ENCODE measurements around the gene TOP2B.

Gene TOP2B, protein sequence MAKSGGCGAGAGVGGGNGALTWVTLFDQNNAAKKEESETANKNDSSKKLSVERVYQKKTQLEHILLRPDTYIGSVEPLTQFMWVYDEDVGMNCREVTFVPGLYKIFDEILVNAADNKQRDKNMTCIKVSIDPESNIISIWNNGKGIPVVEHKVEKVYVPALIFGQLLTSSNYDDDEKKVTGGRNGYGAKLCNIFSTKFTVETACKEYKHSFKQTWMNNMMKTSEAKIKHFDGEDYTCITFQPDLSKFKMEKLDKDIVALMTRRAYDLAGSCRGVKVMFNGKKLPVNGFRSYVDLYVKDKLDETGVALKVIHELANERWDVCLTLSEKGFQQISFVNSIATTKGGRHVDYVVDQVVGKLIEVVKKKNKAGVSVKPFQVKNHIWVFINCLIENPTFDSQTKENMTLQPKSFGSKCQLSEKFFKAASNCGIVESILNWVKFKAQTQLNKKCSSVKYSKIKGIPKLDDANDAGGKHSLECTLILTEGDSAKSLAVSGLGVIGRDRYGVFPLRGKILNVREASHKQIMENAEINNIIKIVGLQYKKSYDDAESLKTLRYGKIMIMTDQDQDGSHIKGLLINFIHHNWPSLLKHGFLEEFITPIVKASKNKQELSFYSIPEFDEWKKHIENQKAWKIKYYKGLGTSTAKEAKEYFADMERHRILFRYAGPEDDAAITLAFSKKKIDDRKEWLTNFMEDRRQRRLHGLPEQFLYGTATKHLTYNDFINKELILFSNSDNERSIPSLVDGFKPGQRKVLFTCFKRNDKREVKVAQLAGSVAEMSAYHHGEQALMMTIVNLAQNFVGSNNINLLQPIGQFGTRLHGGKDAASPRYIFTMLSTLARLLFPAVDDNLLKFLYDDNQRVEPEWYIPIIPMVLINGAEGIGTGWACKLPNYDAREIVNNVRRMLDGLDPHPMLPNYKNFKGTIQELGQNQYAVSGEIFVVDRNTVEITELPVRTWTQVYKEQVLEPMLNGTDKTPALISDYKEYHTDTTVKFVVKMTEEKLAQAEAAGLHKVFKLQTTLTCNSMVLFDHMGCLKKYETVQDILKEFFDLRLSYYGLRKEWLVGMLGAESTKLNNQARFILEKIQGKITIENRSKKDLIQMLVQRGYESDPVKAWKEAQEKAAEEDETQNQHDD (N-terminal part only)

DNA sequence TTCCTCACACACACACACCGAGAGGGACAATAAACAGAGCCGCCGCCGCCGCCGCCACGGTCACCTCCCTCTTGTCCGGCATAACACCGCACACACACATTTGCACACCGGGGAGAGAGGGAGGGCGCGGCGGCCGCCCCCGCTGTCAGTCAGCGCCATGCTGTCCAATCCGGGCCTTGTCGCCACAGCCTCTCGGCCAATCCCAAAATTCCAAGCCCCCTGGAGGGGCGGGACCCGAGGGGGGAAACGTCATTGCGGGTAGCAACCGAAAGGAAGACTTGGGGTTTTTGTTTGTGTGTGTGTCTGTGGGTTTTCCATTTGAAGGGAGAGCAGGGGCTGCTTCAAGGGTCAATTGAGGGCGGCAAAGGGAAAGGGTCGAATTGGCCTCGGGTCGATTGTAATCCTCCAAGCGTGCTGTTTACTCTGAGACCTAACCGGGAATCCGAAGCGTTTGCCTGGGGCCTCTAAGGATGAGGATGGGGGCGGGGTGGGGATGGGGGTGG is at the start of gene TOP2B:
TSS of gene TOP2B (minus strand) at position 96 of the 503 bp plus-strand sequence. CDS start 610 bp downstream, outside the sequence.
- DNase-seq (ENCODE audit: low read depth in 2 of 2): peak; percentile 91 to 93

DNA sequence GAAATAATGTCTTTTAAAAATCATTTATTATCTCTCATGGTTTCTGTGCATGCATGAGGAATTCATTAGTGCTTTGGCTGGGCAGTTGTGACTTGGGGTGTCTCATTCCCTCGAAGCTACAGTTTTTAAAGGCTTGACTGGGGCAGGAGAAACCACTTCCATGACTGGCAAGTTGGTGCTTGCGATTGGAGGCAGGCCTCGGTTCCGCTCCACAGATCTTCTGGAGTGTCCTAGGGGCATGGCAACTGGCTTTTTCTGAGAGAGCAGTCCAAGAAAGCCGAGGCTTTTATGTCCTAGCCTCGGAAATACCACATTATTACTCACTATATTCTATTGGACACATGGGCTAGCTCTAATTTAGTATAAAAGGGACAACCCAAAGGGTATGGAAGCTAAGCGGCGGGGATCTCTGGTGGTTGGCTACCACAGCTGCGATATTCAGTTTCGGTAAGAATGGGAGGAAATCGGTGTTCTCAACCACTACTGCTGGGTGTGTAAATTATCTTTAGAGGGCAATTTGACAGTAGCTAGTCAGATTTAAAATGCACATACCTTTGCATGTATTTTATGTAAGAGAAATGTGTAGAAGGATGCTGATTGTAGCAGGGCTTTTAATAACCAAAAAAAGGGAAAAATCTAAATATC is 48.8 kb upstream of the TOP2B start:
- no peak for DNase-seq (ENCODE audit: low read depth in 2 of 2)

DNA sequence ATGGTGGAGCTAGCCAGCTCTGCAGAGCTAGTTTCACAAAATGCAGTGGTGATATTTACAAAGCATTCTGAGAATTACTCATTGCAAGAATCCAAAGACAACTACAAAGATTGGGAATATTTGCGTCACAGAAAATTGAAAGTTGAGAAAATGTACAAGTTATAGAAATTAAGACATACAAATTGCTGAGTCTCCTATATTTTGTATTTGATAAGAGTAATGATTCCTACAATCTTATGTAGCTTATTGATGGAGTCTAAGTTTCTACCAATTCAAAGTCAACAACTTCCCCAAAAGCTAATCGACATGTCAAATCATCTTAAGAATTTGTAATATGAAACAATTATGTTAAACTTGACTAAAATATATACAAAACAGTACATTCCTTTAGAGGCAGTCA is 46.4 kb upstream of the TOP2B start:
- no peak for DNase-seq (ENCODE audit: low read depth in 2 of 2)

DNA sequence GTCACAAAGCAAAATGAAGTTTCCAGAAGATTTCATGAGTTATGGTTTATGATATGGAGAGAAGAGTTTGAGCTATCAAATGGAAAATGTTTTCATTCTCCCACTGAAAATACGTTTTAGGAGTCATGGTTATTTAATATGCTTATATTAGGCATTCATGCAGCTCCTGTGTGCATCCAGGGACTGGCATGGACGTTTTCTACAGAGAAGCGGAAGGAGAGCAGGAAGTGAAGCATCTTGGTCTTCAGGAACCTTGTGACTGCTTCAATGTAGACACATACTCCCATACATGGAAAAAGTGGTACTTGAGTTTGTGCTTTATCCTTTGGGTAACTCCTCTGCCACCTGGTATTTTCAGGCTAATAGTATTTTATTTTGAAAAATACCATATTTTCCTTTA is 43.3 kb upstream of the TOP2B start:
- no peak for DNase-seq (ENCODE audit: low read depth in 2 of 2)

DNA sequence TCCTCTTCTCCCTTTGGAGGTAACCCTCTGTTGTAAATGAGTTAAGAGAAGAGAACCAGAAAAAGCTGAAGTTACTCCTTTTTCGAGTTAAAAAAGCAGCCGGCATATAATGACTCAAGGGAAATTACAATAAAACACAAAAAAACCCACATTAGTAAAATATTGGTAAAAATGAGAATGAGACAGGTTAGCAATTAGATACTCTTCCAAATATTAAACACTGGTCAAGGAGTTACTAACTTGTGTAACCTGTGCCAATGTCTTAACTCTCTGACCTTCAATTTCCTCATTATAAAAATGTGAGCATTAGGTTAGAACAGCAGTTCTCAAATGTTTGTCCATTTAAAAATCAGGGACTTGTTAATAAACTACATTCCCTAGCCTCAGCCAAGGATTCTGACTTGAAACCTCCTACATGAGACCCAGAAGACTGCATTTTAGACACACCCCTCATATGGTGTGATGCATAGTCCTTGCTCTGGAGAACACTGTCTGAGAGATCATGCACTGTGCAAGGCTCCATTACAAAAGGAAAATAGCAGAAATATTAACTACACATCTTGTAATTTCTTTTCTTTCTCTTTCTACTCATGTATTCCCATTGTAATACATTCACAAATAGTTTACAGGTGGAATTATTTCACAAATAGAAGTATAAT is 42.7 kb upstream of the TOP2B start:
- DNase-seq (ENCODE audit: low read depth in 2 of 2): no peak

DNA sequence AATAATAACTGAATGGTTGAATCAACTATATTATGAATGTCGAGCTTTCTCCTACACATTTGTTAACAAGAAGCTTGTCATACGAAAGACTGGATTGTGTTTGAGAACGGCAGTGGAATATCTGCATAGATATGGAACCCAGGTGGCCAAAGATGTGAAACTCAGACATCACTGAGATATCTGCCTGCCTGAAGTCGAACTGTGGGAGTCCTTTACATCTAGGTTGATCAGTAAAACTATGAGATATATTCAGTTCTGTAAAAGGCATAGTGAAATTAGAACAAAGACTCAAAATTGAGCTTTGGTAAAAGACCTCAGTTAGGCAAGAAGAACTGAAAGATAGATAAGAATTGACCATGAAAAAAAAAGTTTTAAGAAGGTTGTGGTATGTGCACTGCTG is 41.5 kb upstream of the TOP2B start:
- no peak for DNase-seq (ENCODE audit: low read depth in 2 of 2)

DNA sequence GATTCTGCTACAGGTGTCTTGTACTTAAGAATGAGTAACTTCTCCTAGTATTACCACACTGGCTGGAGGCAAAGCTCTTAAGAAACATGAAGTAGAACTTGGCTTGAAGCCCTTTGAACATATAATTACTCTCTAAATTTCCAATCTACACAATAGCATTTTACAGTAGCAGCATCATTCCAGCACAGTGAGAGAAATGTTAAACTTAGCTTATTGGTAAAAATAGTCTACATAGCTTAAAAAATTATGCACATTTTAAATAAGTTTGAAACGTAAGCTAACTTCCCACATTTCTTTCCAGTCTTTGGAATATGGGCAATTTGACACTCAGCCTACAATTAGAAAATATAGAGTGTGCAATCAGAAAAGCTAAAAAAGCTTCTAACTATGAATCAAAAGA is 32.8 kb upstream of the TOP2B start:
- no peak for DNase-seq (ENCODE audit: low read depth in 2 of 2)

DNA sequence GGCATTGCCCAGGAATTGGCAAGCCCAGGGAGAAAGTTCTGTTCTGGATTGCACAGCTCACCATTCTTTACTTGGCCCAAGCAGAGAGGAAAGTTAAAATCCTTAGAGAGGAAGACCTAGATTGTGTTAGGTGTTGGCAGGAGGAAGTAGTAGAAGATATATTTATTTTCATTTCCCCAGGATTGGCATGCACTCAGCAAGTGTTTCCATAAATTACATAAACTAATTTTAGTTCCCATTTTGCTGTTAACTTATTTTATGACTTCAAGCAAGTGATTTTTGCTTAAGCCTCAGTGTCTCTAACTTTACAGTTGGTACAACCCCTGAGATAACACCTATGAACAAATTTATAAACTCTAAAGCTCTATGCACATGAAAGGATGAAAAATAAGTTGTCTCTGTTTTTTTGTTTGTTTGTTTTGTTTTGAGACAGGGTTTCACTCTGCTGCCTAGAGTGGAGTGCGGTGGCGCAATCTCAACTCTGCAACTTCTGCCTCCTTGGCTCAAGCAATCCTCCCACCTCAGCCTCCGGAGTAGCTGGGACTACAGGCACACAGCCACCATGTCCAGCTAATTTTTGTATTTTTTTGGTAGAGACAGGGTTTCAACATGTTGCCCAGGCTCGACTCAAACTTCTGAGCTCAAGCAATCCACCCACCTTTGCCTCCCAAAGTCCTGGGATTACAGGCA is 31.2 kb upstream of the TOP2B start:
- no peak for DNase-seq (ENCODE audit: low read depth in 2 of 2)

DNA sequence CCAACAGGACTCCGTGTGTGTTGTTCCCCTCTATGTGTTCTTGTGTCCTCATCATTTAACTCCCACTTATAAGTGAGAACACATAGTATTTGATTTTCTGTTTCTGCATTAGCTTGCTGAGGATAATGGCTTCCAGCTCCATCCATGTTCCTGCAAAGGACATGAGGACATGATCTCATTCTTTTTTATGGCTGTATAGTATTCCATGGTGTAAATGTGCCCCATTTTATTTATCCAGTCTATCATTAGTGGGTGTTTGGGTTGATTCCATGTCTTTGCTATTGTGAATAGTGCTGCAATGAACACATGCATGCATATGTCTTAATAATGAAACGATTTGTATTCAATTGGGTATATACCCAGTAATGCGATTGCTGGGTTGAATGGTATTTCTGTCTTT is 28.5 kb upstream of the TOP2B start:
- DNase-seq (ENCODE audit: low read depth in 2 of 2): no peak

DNA sequence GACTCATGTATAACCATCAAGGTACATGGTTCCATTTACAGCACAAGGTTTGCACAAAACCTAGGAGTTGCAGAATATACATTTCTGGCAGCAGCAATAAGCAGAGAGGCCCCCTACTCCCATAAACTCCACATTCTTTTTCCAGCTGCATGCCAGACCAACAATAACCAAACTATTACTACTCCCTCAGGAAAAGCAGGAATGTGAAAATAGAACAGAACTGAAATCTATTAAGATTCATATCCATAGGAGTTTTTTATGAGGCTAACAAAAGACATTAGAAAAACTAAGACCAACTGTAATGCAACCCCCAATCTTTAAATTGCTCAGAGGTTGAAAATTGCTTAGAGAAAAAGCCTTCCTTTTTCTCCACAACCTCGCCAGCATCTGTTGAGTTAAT is 27.6 kb upstream of the TOP2B start:
- no peak for DNase-seq (ENCODE audit: low read depth in 2 of 2)

DNA sequence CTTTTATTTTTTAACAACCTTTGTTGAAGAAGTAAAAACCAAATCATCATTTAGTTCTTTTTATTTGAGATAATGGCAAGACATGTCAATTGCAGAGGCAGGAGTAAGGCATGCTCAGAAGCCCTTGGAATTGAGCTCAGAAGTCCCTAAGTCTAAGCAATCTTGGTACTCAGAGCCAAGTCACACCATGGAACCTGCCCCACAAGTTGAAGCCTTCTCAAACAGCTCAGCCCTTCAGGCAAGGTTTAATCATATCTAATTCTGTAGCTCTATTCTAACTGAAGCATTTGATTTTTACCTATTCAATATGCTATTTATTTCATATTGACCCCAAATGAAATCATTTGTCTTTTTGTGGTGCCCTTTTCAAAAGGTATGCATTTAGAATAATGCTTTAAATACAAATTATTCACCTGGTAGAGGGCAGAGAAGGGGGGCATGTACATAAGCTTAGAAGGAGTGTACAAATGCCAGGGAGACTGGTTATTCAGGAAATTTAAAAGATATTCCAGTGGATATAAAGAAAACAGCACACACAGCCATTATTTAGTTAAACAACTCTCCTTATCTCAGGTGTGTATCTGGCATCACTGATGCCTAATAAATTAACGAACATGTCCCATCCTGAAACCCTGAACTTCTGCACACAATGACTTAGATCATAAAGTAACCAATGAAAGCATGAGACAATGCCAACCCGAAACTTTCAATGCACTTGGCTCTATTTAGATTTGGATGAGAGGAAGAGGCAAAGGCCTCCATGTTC is 26.2 kb upstream of the TOP2B start:
- DNase-seq (ENCODE audit: low read depth in 2 of 2): no peak

DNA sequence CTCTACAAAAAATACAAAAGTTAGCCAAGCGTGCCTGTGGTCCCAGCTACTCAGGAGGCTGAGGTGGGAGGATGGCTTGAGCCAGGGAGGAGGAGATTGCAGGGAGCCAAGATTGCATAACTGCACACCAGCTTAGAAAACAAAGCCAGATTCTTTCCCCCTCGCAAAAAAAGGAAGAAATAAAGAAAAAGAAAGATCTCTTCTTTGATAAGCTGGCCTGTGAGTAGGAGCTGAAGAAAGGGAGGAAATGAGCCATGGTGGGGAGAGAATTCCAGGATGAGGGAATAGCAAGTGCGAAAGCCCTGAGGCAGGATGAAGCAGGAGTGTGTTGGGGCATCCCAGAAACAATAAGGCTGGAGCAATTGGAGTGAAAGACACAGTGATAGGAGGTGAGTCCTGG is 24.5 kb upstream of the TOP2B start:
- no peak for DNase-seq (ENCODE audit: low read depth in 2 of 2)

DNA sequence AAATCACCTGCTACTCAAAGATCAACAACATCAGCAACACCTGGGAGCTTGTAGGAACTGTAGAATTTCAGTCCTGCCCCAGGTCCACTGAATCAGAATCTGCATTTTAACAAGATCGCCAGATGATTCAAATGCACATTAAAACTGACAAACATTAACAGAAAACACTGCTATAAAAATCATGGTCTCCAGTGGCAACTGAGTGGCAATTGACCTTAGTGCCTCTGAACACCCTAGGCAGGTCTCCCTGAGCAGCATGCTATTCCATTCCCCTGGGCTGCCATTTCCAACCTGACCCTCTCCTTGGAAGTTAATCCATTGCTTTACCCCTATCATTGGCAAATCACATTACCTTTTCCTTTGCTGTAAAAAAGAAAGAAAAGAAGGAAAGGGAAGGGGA is 23.0 kb upstream of the TOP2B start:
- DNase-seq (ENCODE audit: low read depth in 2 of 2): no peak

DNA sequence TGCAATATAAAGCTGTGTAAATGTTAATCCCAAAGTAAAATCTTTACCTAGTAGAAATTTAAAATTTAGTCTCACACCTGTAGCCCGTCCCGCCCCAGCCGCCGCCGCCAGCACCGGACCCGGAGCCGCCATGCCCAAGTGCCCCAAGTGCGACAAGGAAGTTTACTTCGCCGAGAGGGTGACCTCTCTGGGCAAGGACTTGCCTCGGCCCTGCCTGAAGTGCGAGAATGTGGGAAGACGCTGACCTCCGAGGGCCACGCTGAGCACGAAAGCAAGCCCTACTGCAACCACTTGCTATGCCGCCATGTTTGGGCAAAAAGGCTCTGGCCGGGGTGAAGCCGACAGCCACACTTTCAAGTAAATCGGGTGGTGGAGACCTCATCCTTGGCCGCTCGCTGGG is 22.1 kb upstream of the TOP2B start:
- no peak for DNase-seq (ENCODE audit: low read depth in 2 of 2)

DNA sequence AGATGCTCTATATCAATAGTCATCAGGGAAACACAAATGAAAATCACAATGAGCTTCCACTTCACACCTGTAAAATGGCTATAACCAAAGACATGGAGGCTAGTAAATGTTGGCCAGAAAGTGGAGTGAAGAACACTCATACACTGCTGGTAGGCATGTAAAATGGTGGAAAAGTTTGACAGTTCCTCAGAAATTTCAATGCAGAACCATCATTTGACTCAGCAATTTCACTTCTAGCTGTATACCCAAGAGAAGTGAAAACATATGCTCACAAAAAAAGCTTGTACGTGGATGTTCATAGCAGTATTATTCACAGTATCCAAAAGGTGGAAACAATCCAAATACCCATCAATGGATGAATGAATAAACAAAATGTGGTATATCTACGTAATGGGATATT is 19.2 kb upstream of the TOP2B start:
- no peak for DNase-seq (ENCODE audit: low read depth in 2 of 2)

DNA sequence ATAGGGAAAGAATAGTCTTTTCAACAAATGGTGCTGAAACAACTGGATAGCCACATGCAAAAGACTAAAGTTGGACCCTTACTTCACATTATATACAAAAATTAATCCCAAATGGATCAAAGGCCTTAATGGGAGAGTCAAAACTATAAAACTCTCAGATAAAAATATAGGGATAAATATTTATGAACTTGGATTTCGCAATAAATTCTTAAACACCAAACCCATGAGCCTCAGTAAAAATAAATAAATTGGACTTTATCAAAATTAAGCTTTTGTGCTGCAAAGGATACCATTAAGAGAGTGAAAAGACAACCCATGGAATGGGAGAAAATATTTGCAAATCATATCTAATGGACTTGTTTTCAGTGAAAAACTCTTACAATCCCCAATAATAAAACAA is 18.7 kb upstream of the TOP2B start:
- no peak for DNase-seq (ENCODE audit: low read depth in 2 of 2)

DNA sequence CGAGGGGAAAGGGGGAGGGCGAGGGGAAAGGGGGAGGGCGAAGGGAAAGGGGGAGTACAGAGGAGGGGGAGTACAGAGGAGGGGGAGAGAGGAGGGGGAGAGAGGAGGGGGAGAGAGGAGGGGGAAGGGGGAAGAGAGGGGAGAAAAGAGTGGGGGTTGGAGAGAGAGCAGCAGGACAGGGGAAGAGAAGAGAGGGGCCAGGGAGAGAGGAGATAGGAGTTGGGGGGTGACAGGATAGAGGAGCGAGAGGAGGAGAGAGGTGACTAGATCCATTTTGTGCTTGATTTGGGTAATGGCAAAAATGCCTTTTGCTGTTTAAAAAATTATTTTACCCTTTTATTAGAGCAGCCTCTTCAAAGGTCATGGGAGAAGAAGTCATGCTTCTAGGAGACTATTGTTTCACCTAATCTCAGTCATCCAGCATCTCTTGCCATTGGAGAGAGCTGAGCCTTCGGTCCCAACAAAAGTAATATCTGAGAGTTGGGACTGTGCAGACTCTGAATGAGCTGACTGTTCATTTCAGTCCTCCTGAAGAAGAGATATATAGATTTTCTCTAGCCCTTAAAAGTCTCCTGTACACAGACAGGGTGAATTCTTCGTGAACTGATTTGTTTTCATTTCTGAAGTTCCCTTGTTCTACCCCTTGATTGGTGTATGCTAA is 15.1 kb upstream of the TOP2B start:
- no peak for DNase-seq (ENCODE audit: low read depth in 2 of 2)

DNA sequence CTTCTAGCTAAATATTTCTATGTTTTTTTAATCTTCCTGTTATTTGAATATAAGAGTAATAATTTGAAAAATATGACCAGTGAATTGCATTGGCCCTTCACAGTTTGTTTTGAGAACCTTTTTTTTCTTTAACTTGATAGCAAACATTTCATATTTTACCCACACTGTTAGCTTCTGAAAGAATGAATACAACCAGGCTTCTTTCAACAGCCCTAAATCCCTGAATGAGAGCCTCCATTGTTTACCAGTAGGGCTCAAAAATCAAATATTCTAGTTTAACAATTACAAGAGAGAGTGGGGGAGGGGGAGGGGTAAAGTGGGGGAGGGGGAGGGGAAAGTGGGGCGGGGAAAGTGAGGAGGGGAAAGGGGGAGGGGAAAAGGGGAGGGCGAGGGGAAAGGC is 14.5 kb upstream of the TOP2B start:
- DNase-seq (ENCODE audit: low read depth in 2 of 2): no peak

DNA sequence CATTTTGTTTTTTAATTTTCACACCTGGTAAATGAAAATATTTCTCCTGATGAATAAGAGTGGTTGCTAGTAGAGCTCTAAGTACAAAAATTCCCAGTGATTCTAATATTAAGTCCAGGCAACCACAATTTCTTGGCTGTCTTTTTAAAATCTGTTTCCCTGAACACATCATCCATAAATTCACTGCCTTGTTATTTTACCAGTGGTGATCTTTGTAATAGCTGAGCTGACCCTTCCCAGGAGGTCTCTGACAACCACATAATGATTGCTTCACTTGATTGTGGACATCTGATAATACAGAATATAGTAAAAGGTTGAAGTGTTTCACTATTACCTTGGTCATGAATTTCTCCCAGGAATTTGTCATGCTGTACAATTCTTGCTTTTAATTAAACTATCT is 13.9 kb upstream of the TOP2B start:
- no peak for DNase-seq (ENCODE audit: low read depth in 2 of 2)

All from stimulated activated CD8-positive, alpha-beta memory T cell treated with anti-CD3 and anti-CD28 coated beads, Interleukin-7, amount 100 ng/mL, for 4 hours (primary cell).